ENCODE data around the gene WNT1.

Gene WNT1

GRCh38 chr12:49031573-49032161, 53.5 kb downstream of the WNT1 start:
- no peak for DNase-seq

All from SHP77 treated with DMSO at 0.1 percent for 48 hours (cell line).